Bone marrow (tissue), 2 donors: ENCODE measurements around the gene SFXN5.
A peak's percentile ranks its signal among the peaks of the same experiment; 100 is the strongest.
"Not testable (repeated sequence)": the region's sequence is repeated elsewhere in the genome, so short reads cannot be mapped to it uniquely, and the experiment has no call there.

Experiments
- DNase-seq, 2 donors: peaks; one replicate each; lab custom pipeline; 2025; lab: John Stamatoyannopoulos, UW

SFXN5 gene, protein sequence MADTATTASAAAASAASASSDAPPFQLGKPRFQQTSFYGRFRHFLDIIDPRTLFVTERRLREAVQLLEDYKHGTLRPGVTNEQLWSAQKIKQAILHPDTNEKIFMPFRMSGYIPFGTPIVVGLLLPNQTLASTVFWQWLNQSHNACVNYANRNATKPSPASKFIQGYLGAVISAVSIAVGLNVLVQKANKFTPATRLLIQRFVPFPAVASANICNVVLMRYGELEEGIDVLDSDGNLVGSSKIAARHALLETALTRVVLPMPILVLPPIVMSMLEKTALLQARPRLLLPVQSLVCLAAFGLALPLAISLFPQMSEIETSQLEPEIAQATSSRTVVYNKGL

DNA sequence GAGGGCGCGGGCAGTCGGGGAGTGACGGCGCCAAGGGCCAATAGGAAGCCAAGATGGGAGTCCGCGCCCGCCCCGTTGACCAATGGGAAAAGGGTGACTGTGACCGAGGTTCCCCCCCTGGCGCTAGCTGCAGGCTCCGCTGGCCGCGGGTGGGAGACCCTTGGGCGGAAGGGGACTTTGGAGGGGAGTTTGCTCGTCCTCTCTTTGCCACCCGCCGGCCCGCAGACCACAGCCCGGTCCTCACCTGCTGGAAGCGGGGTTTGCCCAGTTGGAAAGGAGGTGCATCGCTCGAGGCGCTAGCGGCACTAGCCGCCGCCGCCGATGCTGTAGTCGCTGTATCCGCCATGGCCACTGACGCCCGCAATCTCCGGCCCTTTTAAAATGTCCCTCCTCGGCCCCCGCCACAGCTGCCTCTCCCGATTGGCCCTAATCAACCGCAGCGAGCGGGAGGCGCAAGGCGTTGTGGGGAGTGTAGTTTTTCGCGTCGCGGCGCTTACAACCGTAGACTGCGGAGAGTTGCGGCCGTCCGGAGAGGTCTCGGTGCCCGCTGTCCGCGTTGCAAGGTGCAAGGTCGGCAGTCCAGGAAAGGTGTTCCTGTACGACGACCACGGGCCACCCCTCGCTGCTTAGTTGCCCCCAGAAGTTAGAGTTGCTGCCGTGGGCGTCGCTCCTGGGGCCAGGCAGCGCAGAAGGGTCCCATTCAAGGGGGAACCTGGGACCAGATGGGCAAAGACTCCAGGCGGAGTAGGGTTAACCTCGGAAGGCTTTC, at the start of gene SFXN5:
TSS of gene SFXN5 (minus strand) at position 353 of the 769 bp plus-strand sequence. CDS start at position 346, 7 bp downstream.
- peak; percentile 90 to 98 for DNase-seq

DNA sequence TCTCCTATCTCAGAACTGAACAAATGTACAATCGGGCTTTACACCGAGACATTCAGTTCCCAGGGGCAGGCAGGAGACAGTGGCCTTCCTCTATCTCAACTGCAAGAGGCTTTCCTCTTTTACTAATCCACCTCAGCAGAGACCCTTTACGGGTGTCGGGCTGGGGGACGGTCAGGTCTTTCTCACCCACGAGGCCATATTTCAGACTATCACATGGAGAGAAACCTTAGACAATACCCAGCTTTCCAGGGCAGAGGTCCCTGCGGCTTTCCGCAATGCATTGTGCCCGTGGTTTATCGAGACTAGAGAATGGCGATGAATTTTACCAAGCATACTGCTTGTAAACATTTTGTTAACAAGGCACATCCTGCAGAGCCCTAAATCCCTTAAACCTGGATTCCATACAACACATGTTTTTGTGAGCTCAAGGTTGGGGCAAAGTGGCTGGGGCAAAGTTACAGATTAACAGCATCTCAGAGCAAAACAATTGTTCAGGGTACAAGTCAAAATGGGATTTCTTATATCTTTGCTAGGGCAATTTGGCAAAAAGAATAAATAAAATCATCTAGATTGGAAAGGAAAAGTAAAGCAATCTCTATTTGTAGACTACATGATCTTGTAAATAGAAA, 48.2 kb upstream of the SFXN5 start:
- DNase-seq = not testable (repeated sequence)

DNA sequence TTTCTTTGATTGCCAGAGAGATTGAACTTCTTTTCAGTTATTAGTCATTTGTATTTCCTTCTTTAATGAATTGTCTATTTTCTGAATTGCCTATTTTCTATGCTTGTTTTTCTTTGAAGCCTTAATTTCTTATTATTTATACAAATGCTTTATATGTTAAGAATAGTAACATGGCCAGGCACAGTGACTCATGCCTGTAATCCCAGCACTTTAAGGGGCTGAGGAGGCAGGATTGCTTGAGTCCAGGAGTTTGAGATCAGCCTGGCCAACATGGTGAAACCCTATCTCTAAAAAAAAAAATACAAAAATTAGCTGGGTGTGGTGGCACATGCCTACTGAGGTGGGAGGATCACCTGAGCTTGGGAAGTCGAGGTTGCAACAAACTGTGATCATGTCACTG, 45.9 kb upstream of the SFXN5 start:
- no peak for DNase-seq

DNA sequence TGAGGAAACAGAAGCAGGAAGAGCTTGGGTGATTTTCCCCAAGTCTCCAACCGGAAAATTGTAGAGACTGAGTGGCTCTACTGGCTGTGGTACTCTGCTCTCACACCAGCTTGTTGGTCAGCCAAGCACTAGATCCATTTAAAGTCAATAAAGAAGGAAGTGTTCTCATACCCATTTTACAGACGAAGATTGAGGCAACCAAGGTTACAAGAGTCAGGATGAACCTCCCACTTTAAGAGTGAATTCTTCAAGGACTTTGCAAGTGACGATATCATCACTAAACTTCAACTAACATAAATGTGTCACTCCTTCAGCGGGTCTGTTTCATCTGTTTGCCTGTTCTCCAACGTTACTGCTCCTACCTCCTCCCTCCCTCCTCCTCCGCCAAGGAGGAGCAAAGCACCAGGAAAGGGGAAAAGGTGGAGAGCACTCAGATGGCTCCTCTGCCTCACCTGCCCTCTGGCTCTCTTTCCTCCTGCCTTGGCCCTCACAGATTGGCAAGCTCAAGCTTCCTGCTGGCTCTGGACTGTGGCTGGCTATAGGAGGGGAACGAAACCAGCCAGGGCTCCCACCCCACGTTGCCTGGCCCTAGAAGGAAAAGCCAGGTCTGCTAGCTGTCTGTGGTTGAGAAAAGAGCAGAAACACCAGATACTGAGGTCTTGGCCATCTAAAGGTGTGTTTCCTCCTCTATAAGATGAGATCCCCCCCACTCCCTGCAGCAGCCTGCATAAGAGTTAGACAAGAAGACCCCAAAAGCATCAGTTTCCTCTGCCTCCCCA, 44.9 kb upstream of the SFXN5 start:
- no peak for DNase-seq

DNA sequence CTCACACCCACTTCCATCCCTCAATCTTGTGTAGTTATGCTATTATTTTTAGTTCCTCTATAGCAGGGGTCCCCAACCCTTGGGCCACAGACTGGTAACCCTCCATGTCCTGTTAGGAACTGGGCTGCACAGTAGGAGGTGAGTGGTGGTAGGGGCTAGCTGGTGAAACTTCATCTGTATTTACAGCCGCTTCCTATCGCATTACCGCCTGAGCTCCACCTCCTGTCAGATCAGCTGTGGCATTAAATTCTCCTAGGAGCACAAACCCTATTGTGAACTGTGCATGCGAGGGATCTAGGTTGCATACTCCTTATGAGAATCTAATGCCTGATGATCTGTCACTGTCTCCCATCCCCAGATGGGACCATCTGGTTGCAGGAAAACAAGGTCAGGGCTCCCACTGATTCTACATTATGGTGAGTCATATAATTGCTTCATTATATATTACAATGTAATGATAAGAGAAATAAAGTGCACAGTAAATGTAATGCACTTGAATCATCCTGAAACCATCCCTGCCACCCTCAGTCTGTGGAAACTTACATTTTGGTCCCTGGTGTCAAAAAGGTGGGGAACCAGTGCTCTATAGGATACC, 42.9 kb upstream of the SFXN5 start:
- no peak for DNase-seq

DNA sequence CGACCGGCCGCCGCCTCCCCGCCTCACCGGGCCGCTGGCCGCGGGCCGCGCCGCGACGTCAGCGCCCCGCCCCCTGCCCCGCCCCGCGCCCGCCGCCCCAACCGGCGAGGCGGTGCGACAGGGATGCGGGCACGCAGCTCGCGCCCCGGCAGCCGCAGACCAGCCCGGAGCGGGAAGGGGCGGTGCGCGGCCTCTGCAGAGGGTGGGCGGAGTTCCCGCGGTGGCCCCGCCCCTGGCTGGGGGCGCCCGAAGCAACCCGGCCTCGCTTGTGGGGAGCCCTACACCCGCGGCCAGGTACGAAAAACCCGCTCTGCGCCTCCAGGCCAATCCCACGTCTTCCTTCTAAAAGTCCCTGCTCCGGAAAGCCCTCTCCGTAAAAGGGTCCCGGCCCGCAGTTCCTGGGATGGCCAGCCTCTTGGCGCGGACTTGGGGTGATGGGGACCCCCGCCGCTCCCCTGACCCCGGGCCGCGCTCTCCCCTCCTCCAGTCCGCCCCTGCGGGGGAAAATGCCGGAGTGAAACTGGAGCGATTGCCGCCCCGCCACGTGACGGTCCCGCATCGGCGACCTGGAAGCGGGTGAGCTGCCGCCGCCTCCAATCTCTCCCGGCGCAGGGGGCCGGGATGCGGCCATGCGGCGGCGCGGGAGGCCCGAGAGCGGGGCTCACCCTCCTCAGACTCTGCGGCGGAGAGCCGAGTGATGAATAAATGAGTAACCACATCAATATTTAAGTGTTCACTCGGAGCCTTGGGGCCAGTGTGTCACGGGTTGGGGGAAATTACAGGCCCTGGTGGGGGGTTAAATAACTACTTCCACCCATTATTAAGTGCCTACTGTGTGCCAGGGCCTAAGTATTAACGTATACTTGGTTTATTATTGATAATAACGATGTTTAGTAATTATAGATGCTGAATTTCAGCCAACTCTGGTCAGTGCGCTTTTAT, 41.7 kb upstream of the SFXN5 start, which contains the start of gene RAB11FIP5:
TSS of gene RAB11FIP5 (minus strand) at position 36 of the 942 bp plus-strand sequence. CDS start 171 bp downstream, outside the sequence.
- DNase-seq = peak in 1 of 2 donors; percentile 16

DNA sequence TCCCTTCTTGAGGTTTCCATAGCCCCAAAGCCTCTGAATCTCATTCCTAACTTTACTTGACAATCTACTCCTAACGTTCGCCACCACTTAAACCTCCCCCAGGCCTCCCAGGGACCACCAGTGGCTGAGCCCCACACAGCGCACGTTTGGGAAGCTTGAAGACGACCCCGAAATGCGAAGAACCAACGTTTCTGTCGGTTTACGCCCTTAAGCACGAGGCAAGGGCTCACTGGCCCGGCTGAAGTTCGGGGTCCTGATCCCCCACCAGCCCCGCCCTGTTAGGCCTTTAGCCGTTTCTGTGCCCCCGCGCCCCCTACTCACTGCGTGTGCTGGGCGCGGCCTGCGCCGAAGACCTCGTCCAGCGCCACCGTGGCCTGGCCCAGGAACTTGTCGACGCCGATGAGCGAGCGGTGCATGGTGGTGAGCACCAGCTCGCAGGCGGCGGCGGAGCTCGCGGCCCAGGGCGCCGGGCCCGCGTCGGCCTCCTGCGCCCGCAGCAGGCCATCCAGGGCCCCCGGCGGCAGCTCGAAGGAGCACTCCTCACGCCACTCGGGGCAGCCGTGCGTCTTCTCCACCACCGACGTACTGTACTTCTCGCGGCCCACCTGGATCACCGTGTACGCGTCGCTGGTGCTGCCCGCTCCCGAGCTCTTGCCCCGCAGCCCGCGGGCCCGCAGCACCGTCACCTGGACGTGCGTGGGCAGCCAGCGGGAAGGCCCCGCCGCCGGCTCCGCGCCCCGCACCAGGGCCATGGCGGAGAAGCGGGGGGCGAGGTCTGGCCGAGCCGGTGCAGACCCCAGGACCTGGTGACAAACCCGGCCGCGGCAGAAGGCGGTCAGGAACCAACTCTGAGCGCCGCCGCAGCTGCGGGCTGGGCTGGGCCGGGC, 40.8 kb upstream of the SFXN5 start:
- no peak for DNase-seq

DNA sequence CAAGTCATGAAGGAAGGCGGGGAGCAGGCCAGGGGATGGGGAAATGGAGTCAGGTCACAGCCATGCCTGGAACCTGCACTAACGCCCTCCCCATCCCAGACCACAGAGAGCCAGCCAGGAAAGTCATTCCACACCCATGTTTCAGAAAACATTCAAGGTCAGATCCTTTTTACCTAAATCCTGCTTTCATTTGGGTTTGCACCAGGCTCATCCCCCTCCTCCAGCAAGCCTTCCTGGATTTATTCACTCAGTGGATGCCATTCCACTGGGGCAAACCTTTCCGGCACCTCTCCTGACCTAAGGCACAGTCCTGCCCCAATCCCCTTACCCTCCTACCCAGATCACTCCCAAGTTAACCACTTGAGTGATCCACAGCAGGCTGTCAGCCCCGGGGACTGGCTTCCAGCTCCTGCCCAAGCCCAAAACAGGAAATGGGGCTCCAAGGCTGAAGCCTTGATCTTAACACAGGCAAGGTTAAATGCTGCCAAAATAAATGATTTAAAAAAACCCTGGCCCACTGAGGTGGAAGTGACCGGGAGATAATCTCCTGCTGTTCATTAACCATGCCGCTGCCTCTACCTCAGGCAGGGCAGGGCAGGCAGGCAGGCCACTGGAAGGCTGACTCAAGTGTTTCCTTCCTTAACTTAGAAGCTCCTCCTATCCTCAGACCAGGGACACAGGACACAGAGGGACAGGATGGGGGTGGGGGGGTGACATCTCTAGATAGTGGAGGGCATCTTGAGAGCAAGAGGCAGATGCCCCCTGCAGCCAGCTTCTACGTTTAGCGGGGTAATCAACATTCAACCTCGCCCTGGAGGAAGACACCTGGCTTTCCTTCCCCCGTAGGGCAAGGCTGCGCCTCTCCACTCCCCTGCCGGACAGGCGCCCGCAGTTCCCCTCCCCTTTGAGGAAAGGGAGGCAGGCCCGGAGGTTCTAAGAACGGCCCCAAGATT, 39.8 kb upstream of the SFXN5 start:
- DNase-seq = no peak

DNA sequence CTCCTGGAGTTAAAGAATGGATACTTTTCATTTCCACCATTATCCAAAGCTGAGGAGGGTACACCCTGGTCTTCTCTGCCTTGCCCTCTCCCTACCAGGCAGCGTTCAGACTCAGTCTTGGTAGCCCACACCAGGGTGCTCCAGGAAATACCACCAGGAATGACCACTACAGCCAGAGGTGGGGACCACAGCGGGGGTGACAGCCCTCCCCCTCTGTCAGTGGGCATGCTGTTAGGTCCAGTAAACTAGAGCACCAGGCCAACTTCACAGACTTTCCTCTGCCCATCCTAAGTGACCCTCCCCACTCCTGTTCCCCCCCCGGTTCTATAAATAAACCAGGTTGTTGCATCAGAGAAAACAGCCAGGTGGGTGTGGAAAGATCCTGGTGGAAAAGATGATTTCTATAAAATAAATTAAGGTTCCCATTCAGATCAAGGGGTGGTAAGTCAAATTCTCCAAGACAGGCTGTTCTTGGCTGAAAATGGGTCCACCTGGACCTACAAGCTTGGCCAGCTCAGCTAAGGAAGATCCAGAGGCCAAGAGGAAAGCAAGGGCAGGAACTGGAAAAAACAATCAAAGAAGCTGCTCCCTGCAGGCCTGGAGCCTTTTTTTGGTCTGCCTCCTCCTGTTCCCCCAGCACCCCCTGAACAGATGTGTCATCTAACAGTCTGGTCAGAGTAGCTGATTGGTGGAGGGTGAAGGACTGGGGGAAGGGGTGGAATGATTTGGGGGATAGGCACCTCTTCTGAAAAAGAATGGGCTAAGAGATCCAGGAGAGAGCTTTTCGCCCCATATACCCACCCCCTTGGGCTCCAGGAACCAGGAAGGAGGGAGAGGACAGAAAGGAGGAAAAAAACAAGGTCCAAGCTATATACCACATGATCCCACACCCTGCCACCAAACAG, 38.9 kb upstream of the SFXN5 start:
- no peak for DNase-seq

DNA sequence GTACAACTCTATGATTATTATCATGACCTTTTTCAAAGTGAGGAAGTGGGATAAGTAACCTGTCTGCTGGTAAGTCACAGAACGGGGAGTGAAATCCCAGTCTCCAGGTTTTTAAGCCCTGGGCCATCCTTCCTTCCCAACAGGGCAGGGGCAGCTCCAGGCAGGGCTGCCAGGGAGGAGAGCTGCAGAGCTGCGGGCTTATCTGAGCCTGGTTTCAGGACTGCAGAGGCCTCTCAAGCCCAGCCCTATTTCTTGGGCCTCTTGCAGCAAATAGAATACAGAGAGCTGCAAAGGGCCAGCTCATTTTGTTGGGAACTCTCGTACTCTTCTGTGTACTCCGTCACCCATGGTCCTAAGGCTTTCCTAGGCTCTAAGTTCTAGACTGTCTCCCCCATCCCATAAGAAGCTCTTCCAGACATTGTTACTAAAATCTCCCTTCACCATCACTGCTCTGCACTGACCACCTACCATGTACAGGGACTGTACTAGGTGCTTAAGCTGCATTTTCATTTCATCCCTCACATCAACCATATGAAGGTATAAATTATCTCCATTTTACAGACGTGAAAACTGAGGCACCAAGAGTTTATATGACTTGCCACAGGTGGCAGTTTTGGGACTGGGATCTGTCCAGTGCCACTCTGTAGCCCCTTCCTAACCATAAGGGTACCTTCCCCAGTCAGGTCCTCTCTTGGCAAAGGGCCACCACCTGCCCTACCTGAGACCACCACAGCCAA, 38.1 kb upstream of the SFXN5 start:
- DNase-seq = no peak

DNA sequence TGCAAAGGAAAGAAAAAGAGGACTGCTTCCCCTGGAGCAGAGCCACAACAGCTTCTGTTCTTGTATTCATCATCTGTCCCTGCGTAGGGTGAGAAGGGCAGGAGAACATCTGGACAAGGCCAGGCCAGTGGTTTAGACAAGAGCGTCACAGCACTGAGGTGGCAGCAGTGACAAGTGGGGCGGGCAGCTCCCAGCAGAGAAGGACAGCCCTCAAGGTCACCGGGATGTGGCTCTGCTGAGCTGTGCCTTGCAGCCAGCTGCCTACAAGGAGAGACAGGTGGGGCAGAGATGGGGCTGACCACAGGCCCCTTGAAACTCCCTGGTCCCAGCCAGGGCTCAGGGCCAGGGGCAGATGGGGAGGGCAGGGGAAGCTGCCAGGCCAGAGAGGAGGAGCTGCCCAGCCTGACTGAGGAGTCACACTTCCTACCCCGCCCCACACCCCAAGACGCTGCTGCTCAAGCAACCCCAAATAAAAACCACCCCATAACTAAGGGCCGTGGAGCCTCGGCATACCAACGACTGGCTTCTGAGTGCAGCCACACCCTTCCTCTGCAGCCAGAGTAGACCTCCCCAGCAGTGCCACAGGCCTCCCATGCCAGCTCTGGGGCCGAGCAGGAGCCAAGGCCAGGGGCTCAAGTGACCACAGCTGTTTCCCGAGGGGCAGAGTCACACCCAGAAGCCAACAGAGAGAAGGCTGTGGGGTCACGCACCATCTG, 35.9 kb upstream of the SFXN5 start:
- DNase-seq = no peak

DNA sequence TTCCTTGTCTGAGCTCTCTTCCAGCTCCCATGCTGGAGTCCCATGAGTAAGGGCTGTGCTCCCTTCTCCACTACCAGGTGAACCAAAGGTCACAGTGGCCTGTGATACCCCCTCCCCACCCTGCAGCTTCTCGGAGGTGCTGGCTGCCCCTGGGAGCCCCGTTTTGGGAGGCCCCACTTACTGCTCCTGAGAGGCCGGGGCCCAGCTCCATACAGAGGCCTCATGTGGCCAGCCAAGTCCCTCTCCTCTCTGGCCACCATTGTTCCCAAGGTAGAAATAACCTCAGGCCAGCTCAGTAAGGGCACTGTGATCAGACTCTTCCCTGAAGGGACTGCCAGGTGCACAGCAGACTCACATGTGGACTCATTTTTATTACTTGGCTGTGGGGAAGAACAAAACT, 35.3 kb upstream of the SFXN5 start:
- DNase-seq = no peak

DNA sequence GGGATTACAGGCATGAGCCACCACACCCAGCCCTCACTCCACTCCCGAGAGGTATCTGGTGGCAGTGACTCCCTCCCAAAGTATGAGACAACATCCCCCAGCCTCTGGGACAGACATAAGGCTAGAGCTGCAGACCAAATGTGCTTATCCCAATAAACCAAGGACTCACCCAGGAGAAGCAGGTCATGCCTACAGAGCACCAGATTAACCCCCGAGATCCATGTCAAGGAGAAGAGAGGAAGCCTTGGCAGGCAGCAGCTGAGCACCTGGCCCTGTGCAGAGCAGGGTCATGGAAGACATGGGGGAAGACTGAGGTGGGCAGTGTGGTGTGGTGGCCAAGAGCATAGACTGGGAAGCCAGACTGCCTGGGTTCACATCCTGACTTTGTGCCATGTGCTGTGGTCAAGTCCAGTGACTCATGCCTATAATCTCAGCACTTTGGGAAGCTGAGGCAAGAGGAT, 34.0 kb upstream of the SFXN5 start:
- DNase-seq = no peak

DNA sequence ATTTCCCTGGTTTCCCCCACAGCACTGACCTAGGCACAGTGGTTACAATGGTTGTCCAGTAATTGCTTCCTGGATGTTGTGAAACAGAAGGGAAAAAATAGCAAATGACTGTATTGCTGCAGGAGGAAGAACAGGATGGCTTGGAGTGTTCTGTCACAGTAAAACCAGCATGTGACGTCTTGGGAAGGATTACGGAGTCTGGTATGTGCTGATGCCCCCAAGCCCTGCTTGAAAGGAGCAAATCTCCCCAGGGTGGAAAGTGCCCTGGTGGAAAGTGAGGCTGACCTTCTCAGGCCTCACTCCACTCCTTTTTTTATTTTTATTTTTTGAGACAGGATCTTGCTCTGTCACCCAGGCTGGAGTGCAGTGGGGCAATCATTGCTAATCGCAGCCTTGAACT, 33.4 kb upstream of the SFXN5 start:
- DNase-seq = no peak

DNA sequence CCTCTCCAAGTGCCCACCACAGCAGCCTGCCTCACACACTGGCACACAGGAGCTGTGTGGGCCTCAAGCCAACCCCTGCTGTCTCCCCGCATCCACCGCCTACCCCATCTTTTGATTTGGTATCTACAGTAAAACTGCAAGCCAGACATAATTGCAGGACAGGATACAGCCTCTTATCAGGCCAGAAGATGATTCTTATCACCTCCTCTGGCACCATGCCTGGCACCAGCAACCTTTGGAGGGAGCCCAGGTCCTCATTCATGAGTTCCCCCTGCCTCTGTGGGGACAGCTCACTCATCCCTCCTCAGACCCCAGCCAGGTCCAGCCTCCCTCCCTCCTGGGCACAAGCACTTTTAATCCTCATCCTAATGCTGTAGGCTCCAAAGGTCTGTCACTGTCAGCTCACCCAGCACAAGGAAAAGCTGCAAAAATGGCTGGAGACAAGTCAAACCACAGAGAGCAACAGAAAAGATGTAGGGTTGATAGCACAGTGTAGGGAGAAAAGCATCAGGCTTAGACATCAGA, 31.6 kb upstream of the SFXN5 start:
- no peak for DNase-seq
